ENCODE measurements around the gene CFDP1.

The CFDP1 gene

GRCh38 chr16:75364286-75364791, 69.0 kb downstream of the CFDP1 start:
- DNase-seq, result no peak

- DNase-seq, result no peak
Observed at GRCh38 chr16:75362846-75363245, 70.5 kb downstream of the CFDP1 start.

GRCh38 chr16:75361936-75362335, 71.4 kb downstream of the CFDP1 start:
- no peak for DNase-seq

- DNase-seq, result no peak
Observed at GRCh38 chr16:75354170-75354569, 79.1 kb downstream of the CFDP1 start.

- DNase-seq, result no peak
Observed at GRCh38 chr16:75351183-75351582, 82.1 kb downstream of the CFDP1 start.

GRCh38 chr16:75345711-75346110, 87.6 kb downstream of the CFDP1 start:
- no peak for DNase-seq

- no peak for DNase-seq
Observed at GRCh38 chr16:75343941-75344340, 89.4 kb downstream of the CFDP1 start.

- DNase-seq, result no peak
Observed at GRCh38 chr16:75343286-75343685, 90.0 kb downstream of the CFDP1 start.

- no peak for DNase-seq
Observed at GRCh38 chr16:75342308-75342811, 90.9 kb downstream of the CFDP1 start.

GRCh38 chr16:75341564-75342307, 91.6 kb downstream of the CFDP1 start:
- DNase-seq, result no peak

- DNase-seq, result no peak
Observed at GRCh38 chr16:75340741-75341491, 92.4 kb downstream of the CFDP1 start.

GRCh38 chr16:75337430-75337829, 95.9 kb downstream of the CFDP1 start:
- no peak for DNase-seq

GRCh38 chr16:75336521-75336920, 96.8 kb downstream of the CFDP1 start:
- no peak for DNase-seq

GRCh38 chr16:75333721-75334163, 99.6 kb downstream of the CFDP1 start:
- DNase-seq, result peak; percentile 51

- DNase-seq, result no peak
Observed at GRCh38 chr16:75329943-75330342, 103.4 kb downstream of the CFDP1 start.

GRCh38 chr16:75326333-75326732, 107.0 kb downstream of the CFDP1 start:
- DNase-seq, result no peak

GRCh38 chr16:75323933-75324332, 109.4 kb downstream of the CFDP1 start:
- peak; percentile 58 for DNase-seq

- DNase-seq, result no peak
Observed at GRCh38 chr16:75323198-75323597, 110.1 kb downstream of the CFDP1 start.

GRCh38 chr16:75322740-75323139, 110.6 kb downstream of the CFDP1 start:
- DNase-seq, result no peak

GRCh38 chr16:75320435-75320834, 112.9 kb downstream of the CFDP1 start:
- DNase-seq, result no peak

GRCh38 chr16:75319513-75320411, 113.5 kb downstream of the CFDP1 start:
- no peak for DNase-seq

- no peak for DNase-seq
Observed at GRCh38 chr16:75318737-75319136, 114.6 kb downstream of the CFDP1 start.

GRCh38 chr16:75317532-75317931, 115.8 kb downstream of the CFDP1 start:
- DNase-seq, result no peak

All from hematopoietic multipotent progenitor cell treated with erythropoietin and hydrocortisone succinate and interleukin-3 and kit ligand, for 6 days (in vitro differentiated cells).